HG02571 (cell line): ENCODE data around the gene RFX2.
"Not testable (repeated sequence)": the region's sequence is repeated elsewhere in the genome, so short reads cannot be mapped to it uniquely, and the experiment has no call there.

Experiments
- ATAC-seq: cut with Tn5 transposase; IDR thresholded peaks from one replicate; pipeline ENCODE4 v1.9.1; 2021; ENCODE audit warnings: mild to moderate bottlenecking, moderate library complexity; ENCODE audit not compliant: unreplicated experiment

Gene RFX2

DNA sequence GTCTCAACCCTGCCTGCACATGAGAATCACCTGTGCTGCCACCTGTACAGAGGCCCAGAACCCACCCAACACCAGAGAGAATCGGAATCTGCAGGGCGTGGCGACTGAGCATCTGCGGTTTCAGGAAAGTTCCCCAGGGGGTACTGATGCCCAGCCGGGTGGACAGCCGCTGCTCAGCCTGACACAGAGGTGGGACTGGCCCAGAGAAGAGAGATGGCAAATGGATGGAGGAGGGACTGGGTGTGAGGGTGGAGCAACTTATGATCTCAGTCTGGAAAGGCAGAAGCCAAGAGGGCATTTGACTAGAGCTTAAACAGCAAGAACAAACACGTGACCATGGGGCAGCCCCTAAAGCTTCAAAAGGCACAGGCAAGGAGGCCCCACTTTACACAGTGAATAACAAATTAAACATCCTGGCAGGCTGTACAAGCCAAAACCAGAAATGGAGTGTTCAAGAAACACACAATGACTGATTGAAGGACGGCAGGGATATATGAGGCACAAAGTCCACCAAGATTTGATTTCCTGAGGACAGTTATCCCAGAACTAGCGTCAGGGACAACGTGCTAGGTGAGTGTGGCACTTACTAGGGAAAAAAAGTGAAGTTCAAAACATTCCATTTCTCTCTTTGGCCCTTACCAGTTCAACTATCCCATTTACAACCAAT lies 135.4 kb downstream of the RFX2 start:
- no peak for ATAC-seq

DNA sequence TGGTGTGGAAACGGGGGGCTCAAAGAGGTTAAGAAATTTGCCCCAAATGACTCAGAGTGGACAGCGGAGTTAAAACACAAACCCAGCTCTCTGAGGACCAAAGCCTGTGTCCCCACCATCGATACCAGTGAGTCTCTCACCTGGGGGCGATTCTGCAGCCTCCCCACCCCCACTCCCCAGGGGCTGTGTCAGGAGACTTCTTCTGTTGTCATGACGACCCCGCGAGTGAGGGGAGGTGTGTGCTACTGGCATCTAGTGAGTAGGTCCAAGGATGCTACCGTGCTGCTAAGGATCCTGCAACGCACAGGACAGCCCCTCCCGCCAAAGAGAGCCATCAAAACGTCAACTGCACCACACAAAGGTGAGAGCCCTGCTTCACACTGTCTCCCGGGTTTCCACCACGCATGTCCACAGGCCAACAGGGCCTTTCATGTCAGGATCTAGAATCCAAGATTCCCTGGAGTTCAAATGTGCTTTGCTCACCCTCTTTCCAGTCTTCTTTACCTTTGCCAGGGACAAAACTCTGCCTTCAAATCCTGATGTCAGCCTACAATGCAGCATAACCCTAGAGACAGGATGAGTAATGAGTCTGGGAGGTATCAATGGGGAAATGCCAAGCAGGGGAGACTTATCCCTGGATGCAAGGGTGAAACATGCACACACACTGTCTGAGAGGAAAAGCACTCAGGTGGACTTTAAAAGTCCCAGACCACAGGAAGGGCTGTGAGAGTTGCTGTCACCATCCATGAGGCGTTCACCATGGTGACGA lies 136.2 kb downstream of the RFX2 start:
- no peak for ATAC-seq

DNA sequence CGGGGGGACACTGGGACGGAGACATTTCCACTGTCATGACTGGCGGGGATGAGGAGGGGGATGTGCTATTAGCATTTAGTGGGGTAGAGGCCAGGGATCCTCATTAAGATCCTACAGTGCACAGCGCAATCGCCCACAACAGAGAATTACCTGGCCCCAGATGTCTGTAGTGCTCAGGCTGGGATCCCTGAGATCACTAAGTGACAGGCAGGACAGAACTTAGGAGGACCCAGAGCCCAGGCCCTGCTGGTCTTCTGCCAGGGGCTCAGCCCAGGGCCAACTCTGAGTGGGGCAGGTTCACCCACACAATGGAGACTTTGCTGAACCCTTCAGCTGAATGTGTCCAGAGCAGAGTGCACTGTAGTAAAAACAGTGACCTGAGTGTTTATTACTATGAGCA lies 136.9 kb downstream of the RFX2 start:
- ATAC-seq: no peak

DNA sequence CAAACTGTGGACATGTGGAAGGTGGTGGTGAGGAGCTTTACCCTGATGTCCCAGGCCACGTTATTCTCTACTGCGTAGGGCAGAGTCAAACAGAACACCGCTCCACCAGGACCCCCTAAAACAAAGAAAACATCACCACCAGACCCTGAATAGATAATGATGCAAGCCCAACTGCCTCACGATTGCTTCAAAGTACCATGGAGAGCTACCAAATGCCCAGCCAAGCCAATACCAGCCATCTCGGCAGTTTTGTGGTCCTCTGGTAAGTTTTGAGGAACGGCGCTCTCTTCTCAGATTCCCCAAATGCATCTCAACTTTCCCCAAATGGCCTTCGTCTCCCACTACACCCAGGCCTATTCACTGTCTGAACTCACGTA lies 138.0 kb downstream of the RFX2 start:
- no peak for ATAC-seq

DNA sequence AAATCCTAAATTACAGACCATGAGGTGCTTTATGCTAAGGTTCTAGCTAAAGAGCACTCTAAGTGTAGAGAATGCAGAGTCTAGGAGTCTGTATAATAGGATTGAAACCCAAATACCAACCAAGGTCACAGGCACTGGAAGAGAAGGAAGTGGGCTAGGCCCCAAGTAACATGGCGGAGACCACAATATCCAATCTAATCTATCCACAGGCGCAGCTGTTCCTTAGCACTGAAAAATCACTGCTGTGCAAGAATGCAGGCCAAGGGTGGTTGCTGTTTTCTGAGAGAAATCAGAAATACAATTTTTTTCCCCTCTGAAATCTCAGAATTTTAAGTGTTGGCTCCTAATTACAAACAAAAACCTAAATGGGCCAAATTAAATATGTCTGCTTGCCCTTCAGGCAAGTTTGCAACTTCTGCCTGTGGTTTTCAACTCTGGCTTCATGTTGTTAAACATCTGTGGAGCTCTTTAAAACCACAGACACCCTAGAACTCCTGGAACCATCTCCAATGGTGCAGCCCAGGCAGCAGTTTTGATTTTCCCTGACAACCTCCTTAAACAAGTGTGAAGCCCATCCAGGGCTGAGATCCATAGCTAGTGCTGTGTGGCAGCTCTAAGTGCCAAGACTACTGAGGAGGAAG lies 138.5 kb downstream of the RFX2 start:
- no peak for ATAC-seq

DNA sequence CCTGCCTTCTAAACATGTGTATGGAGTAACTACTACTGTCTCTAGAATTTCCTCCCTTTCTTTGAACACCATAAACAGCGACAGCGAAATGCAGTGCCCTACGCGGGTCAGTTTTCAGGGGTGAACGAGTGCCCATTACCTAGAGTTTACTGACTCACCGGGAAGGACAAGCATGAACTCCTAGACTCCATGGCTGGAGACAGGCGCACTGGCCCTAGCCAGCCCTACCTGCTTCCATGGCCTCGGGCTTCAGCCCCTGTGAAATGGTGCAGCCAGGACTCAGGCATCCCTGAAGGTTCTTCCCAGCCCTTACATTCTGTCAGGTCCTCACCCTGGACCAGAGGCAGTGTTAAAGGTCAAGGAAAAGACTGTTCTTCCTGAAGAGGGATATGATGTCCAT lies 140.8 kb downstream of the RFX2 start:
- ATAC-seq: no peak

DNA sequence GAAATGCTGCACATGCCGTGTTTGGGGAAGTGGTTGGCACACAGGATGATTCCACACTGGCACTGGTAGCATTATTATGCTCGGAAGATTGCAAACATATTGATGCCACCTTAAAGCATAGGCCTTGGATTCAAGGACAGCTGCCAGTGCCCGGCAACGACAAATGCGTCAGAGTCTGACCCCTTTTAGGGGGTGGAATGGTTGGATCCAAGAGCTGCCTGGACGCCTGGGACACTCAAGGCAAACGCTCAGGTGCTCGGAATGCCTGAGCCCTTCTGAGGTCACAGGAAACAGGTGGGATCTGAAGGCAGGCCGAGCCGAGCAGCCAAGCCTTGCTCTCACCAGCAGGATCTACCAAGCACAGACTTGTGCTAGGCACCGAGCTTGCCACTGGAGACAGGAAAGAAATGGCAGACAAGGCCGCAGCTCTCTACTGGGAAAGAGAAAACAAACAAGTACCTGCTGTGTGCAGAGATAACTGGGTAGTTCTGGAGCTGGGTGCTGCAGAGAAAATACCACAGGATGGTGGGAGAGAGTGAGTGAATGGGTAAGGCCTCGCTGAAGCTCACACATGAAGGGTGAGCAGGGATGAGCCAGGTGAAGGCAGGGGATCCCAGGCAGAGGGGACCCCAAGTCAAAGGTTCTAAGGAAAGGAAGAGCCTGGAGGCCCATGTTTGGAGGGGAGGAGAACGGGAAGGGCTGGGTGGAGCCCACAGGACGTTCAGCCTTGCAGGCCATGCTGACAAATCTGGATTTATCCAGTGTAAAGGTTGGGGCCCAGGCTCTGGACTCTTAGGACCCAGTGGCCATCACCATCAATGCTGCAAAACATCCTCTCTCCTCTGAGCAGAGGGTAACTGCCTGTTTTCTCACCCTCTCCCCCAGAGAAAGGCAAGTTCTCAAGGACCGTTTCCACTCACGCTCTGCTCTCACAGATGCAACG lies 141.6 kb downstream of the RFX2 start:
- no peak for ATAC-seq

DNA sequence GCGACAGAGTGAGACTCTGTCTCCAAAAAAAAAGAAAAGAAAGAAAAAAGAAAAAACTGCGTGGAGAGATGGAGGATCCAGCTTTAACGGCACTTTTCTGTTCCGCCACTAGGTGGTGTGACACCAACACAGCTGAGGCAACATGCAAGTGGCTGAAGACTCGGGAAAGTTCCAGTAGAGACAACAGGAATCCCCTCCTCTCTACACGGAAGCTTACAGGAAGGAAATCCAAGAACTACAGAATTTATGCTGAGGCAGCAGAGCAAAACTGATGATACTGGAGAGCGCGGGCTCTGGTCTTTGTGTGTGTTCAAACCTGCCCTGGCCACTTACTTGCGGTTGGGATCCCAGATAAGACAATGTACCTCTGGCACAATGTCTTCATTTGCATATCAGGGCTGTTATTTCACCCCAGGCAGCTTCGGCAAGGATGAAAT lies 142.3 kb downstream of the RFX2 start:
- ATAC-seq: no peak

DNA sequence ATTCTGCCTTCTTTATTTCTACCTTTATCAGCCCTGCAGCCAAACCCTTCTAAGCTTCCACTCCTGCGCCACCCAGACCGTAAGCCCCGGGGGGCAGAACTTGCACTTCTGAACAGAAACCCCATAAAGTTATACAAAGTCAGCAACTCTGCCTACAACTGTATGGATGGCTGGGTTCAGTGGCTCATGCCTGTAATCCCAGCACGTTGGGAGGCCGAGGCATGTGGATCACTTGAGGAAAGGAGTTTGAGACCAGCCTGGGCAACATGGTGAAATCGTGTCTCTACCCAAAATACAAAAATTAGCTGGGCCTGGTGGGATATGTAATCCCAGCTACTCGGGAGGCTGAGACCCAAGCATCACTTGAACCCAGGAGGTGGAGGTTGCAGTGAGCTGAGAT lies 142.7 kb downstream of the RFX2 start:
- ATAC-seq: no peak

DNA sequence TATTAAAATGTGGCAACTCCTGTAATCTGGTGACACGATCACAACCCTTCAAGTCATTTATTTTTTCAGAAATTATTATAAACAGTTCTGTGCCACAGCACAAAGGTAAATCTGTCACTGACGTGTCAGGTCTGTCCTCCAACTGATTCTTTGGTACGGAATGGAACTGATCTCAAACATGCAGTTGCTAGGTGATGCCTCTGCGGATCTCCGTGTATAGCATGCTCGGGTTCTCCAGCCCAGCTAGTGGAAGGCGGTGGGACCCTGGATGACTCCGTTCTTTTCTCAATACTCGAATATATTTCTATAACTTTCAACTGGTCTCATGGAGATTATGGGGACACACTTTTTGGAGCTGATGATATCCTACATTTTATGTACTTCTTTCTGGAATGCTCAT lies 143.4 kb downstream of the RFX2 start:
- ATAC-seq: no peak

DNA sequence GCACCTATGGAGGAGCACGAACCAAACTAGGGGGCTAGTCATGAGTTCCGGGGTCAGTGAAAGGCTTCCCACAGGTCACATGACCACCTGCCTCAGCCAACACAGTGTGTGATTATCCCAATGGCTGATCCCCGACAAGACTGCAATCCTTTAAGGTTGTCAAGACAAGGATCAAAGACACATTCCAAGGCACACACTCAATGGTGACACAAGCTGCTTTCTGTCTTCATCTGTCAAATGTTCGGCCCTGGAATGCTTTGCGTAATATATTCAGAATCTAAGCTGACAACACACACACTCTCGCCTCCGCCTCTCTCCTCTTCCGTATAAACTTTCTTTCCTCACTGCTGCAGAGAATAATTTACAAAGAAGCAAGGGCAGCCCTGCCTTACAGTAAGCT lies 144.1 kb downstream of the RFX2 start:
- ATAC-seq: no peak

DNA sequence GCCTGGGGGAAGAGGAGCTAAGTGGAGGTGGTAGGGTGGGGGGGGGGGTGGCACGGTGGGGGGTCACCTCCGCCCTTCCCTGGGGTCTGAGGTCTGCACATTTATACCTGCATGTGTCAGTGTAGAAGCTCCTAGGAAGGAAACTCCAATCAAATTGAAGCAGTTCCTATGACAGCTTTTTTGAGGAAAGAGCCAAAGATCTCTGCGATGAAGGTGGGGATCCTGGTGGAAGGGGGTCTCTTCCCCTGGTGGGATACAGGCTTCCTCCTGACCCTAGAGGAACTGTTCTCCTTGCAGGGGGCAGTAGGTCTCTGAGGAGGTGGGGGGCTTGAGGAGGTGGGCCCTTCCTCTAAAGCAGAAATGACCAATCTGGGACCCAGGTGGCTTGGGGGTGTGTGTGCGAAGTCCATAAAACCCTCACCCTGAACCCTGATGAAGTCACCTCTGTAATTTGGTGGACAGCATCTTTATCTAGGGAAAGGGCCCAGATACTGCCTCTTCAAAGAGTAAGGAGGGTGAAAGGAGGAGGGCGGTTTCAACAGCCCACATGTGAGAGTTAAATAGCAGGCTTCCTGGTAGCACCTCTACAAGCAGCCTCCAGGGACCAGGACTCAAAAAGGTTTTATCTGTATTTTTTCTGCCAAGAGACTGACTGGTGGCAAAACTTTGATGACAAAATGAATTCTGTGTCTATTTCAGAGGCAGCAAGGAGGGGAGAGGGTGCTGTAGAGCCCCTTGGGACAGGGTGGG lies 145.3 kb downstream of the RFX2 start:
- ATAC-seq: no peak

DNA sequence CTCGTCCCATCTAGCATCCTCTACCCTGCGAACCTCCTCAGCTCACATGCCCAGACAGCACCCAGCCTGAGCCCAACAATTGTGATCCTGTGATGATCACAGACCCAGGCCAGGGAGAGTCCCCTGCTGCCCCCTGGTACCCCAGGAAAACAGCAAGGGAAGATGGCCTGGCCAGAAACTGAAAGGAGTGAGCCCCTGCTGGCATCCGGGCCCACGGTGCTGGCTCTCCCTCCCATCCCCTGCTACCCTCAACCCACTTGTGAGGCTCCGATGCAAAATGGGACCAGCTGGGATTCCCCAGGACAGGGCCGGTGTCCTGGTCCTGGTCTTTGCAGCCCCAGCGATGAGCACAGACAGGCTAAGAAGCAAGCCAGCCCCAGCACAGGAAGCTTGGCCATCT lies 146.4 kb downstream of the RFX2 start:
- no peak for ATAC-seq

DNA sequence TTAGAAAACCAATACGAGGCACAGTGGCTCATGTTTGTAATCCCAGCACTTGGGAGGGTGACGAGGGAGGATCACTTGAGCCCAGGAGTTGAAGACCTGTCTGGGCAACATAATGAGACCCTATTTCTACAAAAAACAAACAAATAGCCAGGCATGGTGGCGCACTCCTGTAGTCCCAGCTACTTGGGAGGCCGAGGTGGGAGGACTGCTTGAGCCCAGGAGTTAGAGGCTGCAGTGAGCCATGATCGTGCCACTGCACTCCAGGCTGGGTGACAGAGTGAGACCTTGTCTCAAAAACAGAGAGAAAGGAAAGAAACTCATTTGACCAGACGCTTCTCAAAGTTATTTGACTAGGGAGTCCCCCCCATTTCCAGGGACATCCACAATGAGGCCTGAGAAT lies 147.0 kb downstream of the RFX2 start:
- ATAC-seq: not testable (repeated sequence)

DNA sequence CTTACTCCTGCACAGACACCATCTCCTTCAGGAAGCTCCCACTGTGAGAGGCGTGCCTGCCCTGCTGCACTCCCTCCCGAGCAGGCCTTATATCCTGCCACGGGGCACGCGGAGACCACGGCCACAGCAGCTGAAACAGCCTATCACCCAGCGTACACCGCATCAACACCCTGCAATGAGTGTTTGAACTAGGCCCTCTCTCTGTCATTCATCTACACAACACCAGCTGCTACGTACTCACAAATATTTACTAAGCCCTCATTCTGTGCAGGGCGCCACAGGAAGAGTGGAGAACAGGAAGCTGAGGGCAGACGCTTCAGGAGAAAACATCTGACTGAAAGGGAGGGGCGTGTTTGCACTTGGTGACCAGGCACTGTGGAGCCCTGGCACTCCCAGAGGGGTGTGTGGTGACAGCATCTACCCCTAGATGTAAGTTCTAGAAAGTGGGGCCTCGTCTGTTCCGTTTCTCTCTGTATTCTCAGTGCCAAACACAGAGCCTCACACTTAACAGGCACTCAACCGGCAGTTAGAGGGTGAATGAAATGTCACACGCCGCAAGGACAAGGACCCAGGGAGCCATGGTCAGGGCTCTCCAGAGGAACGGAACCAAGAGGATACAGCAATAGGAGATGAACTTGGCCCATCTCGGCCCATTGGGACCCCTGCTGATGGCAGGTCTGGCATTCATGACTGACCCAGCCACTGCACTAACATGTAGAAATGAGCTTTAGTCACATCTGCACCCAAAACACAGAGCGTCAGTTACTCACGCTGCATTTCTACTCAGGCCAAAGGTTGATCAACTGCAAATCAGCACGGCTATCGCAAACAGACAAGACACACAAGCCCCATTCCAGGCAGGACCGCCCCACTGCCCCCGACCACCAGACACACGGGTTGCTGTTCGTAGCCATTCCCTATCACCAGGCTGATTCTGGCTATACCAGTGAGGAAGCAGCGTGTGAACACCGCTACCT lies 148.0 kb downstream of the RFX2 start:
- ATAC-seq: no peak

DNA sequence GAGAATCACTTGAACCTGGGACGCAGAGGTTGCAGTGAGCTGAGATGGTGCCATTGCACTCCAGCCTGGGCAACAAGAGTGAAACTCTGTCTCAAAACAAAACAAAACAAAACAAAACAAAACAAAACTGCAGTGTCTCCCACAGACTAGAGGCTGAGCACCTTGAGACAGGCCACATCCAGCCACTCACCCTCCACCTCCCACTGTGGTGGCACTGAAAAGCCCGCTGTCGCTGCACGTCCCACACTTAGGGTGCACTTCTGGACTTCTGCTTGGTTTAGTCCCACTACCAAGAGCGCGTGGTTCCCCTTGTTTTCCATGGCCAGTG lies 148.7 kb downstream of the RFX2 start:
- not testable (repeated sequence) for ATAC-seq

DNA sequence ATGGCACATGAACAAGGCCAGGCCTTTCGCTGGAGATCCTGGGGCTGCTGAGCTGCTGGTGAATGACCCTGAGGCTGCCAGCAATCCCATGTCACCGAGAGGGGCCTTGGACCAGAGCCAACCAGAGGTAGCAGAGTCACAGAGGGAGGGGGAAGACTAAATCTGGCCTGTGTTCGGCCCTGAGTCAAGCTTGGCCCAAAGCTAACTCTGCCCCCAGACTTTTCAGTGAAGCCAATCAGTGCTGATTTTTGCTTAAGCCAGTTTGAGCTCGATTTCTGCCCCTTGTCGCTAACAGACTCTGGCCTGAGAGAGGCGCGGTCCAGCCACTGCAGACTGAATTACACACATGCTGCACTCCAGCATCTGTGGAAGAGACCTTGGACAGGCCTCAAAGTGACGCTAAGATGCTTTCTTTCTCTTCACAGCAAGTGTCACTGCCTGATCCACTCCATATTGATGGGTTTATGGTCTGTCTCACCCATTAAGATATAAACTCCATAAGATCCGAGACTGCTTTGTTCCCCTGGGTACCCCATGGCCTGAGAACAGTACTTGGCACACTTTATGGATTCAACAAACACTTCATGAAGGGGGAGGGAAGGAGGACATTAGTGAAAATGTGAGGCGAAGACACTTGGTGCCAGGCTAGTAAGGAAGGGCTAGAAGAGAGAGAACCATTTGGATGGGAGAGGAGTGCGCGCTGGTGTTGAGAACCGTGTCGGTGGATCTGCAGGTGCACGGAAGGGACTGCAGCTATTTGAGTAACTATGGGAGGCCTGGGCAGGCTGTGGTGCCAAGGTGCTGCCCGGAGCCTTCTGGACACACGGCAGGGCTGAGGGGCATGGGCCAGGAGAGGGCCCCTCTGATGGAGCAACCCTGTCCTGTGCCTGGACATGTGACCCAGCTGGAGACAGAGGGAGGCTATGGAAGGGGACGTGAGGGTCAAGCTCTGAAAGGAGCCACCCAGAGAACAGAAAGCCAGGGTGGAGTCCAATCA lies 150.0 kb downstream of the RFX2 start:
- ATAC-seq: no peak
